HG03439 (cell line): ENCODE data around the gene RNF26.

Source experiments
- ATAC-seq: cut with Tn5 transposase; IDR thresholded peaks from one replicate; pipeline ENCODE4 v1.9.1; 2021; ENCODE audit warnings: mild to moderate bottlenecking, moderate library complexity; ENCODE audit not compliant: unreplicated experiment

The RNF26 gene

GRCh38 chr11:119347940-119348605 lies 13.7 kb downstream of the RNF26 start:
- ATAC-seq, result no peak

- no peak for ATAC-seq
Measured at GRCh38 chr11:119350302-119350701, 16.0 kb downstream of the RNF26 start.

GRCh38 chr11:119351232-119351631 lies 16.9 kb downstream of the RNF26 start:
- ATAC-seq, result no peak

- no peak for ATAC-seq
Measured at GRCh38 chr11:119352857-119353260, 18.5 kb downstream of the RNF26 start.

GRCh38 chr11:119355091-119355843 lies 20.9 kb downstream of the RNF26 start:
- ATAC-seq, result no peak

- peak; percentile 66 for ATAC-seq
Measured at GRCh38 chr11:119356349-119357031, 22.2 kb downstream of the RNF26 start.

GRCh38 chr11:119357074-119357473 lies 22.7 kb downstream of the RNF26 start:
- no peak for ATAC-seq

- ATAC-seq, result no peak
Measured at GRCh38 chr11:119359365-119360214, 25.3 kb downstream of the RNF26 start.

- ATAC-seq, result no peak
Measured at GRCh38 chr11:119361056-119361787, 26.9 kb downstream of the RNF26 start.

GRCh38 chr11:119361941-119362725 lies 27.8 kb downstream of the RNF26 start:
- no peak for ATAC-seq

GRCh38 chr11:119362741-119363080 lies 28.4 kb downstream of the RNF26 start:
- ATAC-seq, result no peak

GRCh38 chr11:119363081-119363850 lies 28.9 kb downstream of the RNF26 start:
- ATAC-seq, result no peak

GRCh38 chr11:119363851-119364590 lies 29.7 kb downstream of the RNF26 start:
- no peak for ATAC-seq

- ATAC-seq, result no peak
Measured at GRCh38 chr11:119365071-119365591, 30.8 kb downstream of the RNF26 start.

GRCh38 chr11:119366690-119367620 lies 32.6 kb downstream of the RNF26 start:
- ATAC-seq, result no peak

- ATAC-seq, result no peak
Measured at GRCh38 chr11:119367661-119368120, 33.4 kb downstream of the RNF26 start.
